Endothelial cell (in vitro differentiated cells): ENCODE measurements around the gene NDRG4. TPM values are rescaled to one million over a fixed set of nuclear protein-coding genes. Genes with fewer than 3 reads are reported as not detected.

Source experiments
- DNase-seq: peaks from one replicate; pipeline ENCODE4 v3.0.0; 2021; ENCODE audit warnings: low spot score
- H3K27ac Mint-ChIP-seq: one replicate; pipeline ENCODE4 v1.8.0; 2021; ENCODE audit warnings: mixed read lengths, inconsistent platforms; ENCODE audit not compliant: unreplicated experiment
- H3K27me3 Mint-ChIP-seq: one replicate; pipeline ENCODE4 v1.8.0; 2021; ENCODE audit warnings: mild to moderate bottlenecking, moderate library complexity, mixed read lengths, inconsistent platforms; ENCODE audit not compliant: unreplicated experiment
- H3K36me3 Mint-ChIP-seq: one replicate; pipeline ENCODE4 v1.8.0; 2021; ENCODE audit warnings: mild to moderate bottlenecking, low read depth, mixed read lengths, inconsistent platforms; ENCODE audit not compliant: unreplicated experiment
- H3K4me1 Mint-ChIP-seq: one replicate; pipeline ENCODE4 v1.8.0; 2021; ENCODE audit warnings: mild to moderate bottlenecking, mixed read lengths, inconsistent platforms; ENCODE audit not compliant: unreplicated experiment
- H3K4me3 Mint-ChIP-seq: one replicate; pipeline ENCODE4 v1.8.0; 2021; ENCODE audit warnings: mild to moderate bottlenecking, mixed read lengths, inconsistent platforms; ENCODE audit not compliant: unreplicated experiment
- H3K9me3 Mint-ChIP-seq: one replicate; pipeline ENCODE4 v1.8.0; 2021; ENCODE audit warnings: mixed read lengths, inconsistent platforms; ENCODE audit not compliant: unreplicated experiment
- CTCF ChIP-seq: fragments of 200-600 bp; sonication (generic); IDR thresholded peaks from one replicate; pipeline ENCODE4 v1.5.0; 2021; ENCODE audit warnings: antibody characterized with exemption; ENCODE audit not compliant: unreplicated experiment
- total RNA-seq: library from RNA; stranded (reverse); fragmentation: NEBNext Ultra II Directional; extraction: Animal tissue kit (Norgen Biotek cat#: 25700); gene quantifications from one replicate; pipeline ENCODE4 v1.2.1, GENCODE V29; 2021; ENCODE audit not compliant: unreplicated experiment

The NDRG4 gene
- total RNA-seq, 1 donor from 2014 or later = 5.9 TPM

- H3K4me3 Mint-ChIP-seq = no peak overlapping the region
- no peak for DNase-seq
- H3K9me3 Mint-ChIP-seq = no peaks in the 10 kb centered on the region
- TF ChIP-seq CTCF = no peak
- H3K4me1 Mint-ChIP-seq = peaks cover 2% of the 10 kb centered on the region
- peaks cover 3% of the 10 kb centered on the region for H3K36me3 Mint-ChIP-seq
- no peak overlapping the region for H3K27ac Mint-ChIP-seq
- H3K27me3 Mint-ChIP-seq = peaks cover 5% of the 10 kb centered on the region
Measured at GRCh38 chr16:58507963-58508670, 8.2 kb downstream of the NDRG4 start.

- DNase-seq = no peak
- no peak overlapping the region for H3K4me3 Mint-ChIP-seq
- H3K27me3 Mint-ChIP-seq = peaks cover 5% of the 10 kb centered on the region
- no peaks in the 10 kb centered on the region for H3K9me3 Mint-ChIP-seq
- no peak for TF ChIP-seq CTCF
- H3K4me1 Mint-ChIP-seq = peaks cover 2% of the 10 kb centered on the region
- H3K27ac Mint-ChIP-seq = no peak overlapping the region
- H3K36me3 Mint-ChIP-seq = peaks cover 3% of the 10 kb centered on the region
Measured at GRCh38 chr16:58508671-58509251, 8.8 kb downstream of the NDRG4 start.

- Mint-ChIP-seq H3K36me3 (peaks cover 3% of the 10 kb centered on the region), H3K9me3 (no peaks in the 10 kb centered on the region), H3K27ac (peak overlapping the region; percentile 67), H3K27me3 (peaks cover 5% of the 10 kb centered on the region), H3K4me3 (no peak overlapping the region), H3K4me1 (peaks cover 2% of the 10 kb centered on the region)
- no peak for TF ChIP-seq CTCF
- DNase-seq = no peak
Measured at GRCh38 chr16:58509256-58510096, 9.5 kb downstream of the NDRG4 start.

- DNase-seq = no peak
- Mint-ChIP-seq H3K4me3 (no peak overlapping the region), H3K27ac (peak overlapping the region; percentile 67), H3K27me3 (peaks cover 11% of the 10 kb centered on the region), H3K9me3 (no peaks in the 10 kb centered on the region), H3K4me1 (peaks cover 8% of the 10 kb centered on the region), H3K36me3 (peaks cover 6% of the 10 kb centered on the region)
- no peak for TF ChIP-seq CTCF
Measured at GRCh38 chr16:58510097-58510775, 10.3 kb downstream of the NDRG4 start.
